Adipose tissue (tissue), 3 donors: ENCODE results near the gene VPS33A. TPM values are rescaled to one million over a fixed set of nuclear protein-coding genes. Genes with fewer than 3 reads are reported as not detected.

Experiments
- H3K27ac ChIP-seq: one replicate; pipeline ENCODE4 v1.5.1; 2013; ENCODE audit warnings: low read depth, low read length
- WGBS, 3 donors: extraction: QIAGEN DNeasy Blood & Tissue Kit; methylation state at CpG; one replicate each; pipeline ENCODE4 v1.1.7; 2013; 5-methylcytosine and 5-hydroxymethylcytosine counted together
- polyA plus RNA-seq, 3 donors: library from polyadenylated mRNA; stranded (reverse); fragments of 200-250 nt; gene quantifications; one replicate each; pipeline ENCODE4 v1.2.3, GENCODE V29; 2013
- donor health status: healthy with polysubstance abuse.
- donor health status: Bipolar disorder and iron deficiency.
- donor health status: healthy.

The VPS33A gene
- polyA plus RNA-seq = 1 to 10 TPM; 4.7 to 7.9 (median 5.1) TPM

- H3K27ac ChIP-seq = peak within 1 kb of the TSS; percentile 51
- WGBS, 3 donors = 0 to 1% (median 0%) methylated on average over 56 of the region's 56 CpGs
Observed at GRCh38 chr12:122266230-122266901, at the start of gene VPS33A. Gene VPS33A (minus strand): TSS chr12:122266494. CDS start chr12:122266408, 86 bp downstream.

GRCh38 chr12:122312926-122313325 is 46.6 kb upstream of the VPS33A start:
- WGBS, 3 donors = 89 to 100% (median 92%) methylated on average over 5 of the region's 5 CpGs
- no peak overlapping the region for H3K27ac ChIP-seq

- 89 to 90% (median 90%) methylated on average over 5 of the region's 5 CpGs for WGBS, 3 donors
- H3K27ac ChIP-seq = no peak overlapping the region
Observed at GRCh38 chr12:122311696-122312095, 45.4 kb upstream of the VPS33A start.

DNA sequence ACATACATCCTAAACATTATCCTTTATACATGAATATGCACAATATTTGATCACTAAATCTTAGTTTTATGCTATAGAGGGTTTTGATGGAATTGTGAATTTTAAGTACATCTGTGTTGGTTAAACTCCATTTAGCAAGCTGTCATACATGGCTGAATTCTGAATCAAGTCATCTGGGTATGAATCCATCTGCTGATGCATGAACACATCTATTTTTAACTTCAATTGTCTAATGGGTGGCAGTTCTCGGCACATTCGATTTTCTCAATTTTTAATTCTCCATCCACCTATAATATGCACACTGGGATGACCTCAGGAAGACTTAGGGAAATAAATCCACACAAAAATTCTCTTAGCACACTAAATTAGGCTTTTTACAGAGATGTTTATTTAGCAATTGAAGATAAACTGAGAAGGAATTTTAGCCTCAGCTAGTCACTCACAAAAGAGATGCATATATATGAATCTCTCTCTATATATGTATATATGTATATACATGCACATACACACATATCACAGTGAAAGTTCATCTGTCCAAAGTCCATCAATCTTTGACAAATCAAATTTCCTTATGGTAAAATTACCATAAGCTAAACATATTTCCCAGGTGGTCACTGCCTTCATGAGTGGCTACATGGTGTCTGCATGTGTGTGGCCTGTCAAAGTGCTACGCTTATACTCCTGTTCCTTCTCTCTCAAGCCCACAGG is 44.5 kb upstream of the VPS33A start:
- 88% methylated on average over 3 of the region's 3 CpGs for WGBS, 3 donors
- no peak overlapping the region for H3K27ac ChIP-seq

DNA sequence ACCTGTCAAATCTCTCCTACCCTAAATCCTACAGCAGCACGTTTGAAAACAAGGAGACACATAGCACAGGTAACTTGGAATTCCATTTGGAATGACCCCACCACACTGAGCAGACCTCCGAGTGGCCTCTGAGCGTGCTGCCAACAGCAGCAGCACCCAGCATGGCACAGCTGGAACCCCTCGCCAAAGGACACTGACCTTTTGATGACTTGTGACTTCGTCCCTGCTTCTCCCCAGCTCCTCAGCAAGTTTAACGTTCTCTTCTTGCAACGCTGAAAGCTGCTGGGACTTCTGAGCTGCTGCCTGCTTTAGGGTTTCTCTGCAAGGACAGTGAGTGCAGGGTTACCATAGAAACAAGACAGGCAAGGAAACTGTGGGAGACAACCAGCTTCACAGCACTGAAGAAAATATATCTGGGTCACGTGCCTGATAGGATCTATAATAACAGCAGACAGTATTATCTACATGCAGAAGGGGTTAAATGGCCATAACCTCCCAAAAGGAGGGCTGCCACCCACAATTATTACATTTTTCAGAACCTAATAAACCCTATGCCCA is 43.3 kb upstream of the VPS33A start:
- 82 to 86% (median 85%) methylated on average over 8 of the region's 8 CpGs for WGBS, 3 donors
- no peak overlapping the region for H3K27ac ChIP-seq

DNA sequence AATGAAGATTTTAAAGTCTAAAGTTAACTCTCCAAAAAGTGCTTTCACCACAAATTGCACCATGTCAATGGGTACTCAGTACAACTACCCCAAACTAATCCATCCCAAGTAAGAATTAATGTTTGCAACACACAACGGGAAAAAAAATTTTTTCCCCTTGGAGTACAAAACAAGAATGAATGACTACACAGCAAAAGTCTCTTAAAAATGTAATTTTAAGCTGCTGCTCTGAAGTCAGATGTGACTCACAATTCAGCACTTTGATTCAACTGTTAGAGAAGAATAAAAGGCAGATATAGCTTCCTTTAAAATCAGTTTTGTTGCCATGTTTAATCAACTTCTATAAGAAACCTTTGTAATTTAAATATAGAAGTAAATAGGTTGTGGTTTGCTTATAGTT is 42.5 kb upstream of the VPS33A start:
- 85 to 96% (median 95%) methylated on average over 1 of the region's 1 CpG for WGBS, 3 donors
- H3K27ac ChIP-seq = no peak overlapping the region

- H3K27ac ChIP-seq = no peak overlapping the region
- 75 to 88% (median 80%) methylated on average over 4 of the region's 4 CpGs for WGBS, 3 donors
Observed at GRCh38 chr12:122306407-122306806, 40.1 kb upstream of the VPS33A start.

GRCh38 chr12:122304924-122305323 is 38.6 kb upstream of the VPS33A start:
- no peak overlapping the region for H3K27ac ChIP-seq
- WGBS, 3 donors = 84 to 91% (median 89%) methylated on average over 1 of the region's 1 CpG

GRCh38 chr12:122303068-122303467 is 36.8 kb upstream of the VPS33A start:
- WGBS, 3 donors = 82 to 89% (median 87%) methylated on average over 4 of the region's 4 CpGs
- H3K27ac ChIP-seq = no peak overlapping the region

DNA sequence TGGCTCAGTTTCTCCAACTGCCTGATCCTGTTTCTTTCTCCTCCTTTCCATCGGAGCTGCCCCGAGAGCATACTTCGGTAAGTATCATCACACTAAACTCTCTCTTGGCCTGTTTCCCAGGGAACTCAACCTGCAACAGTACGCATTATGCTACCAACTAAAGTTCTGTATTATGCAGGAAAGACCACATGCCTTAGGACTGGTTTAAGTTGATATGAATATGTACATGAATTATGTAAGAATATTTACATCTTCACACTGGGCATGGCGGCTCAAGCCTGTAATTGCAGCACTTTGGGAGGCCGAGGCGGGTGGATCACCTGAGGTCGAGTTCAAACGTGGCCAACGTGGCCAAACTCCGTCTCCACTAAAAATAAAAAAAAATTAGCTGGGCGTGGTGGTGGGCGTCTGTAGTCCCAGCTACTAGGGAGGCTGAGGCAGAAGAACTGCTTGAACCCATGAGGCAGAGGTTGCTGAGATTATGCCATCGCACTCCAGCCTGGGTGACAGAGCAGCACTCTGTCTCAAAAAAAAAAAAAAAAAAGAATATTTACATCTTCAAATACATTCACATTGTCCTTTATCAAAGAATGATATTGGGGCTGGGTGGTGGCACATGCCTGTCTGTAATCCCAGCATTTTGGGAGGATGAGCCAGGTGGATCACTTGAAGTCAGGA is 31.9 kb upstream of the VPS33A start:
- 92 to 97% (median 95%) methylated on average over 14 of the region's 14 CpGs for WGBS, 3 donors
- no peak overlapping the region for H3K27ac ChIP-seq

GRCh38 chr12:122297494-122297893 is 31.2 kb upstream of the VPS33A start:
- H3K27ac ChIP-seq = no peak overlapping the region
- WGBS, 3 donors = 93 to 97% (median 96%) methylated on average over 9 of the region's 9 CpGs

- no peak overlapping the region for H3K27ac ChIP-seq
Observed at GRCh38 chr12:122295877-122296276, 29.6 kb upstream of the VPS33A start.

GRCh38 chr12:122293081-122293480 is 26.8 kb upstream of the VPS33A start:
- 94 to 99% (median 97%) methylated on average over 3 of the region's 3 CpGs for WGBS, 3 donors
- no peak overlapping the region for H3K27ac ChIP-seq

- no peak overlapping the region for H3K27ac ChIP-seq
- WGBS, 3 donors = 93 to 96% (median 95%) methylated on average over 8 of the region's 8 CpGs
Observed at GRCh38 chr12:122291431-122291830, 25.1 kb upstream of the VPS33A start.

- WGBS, 3 donors = 97 to 98% (median 97%) methylated on average over 5 of the region's 5 CpGs
- H3K27ac ChIP-seq = no peak overlapping the region
Observed at GRCh38 chr12:122283680-122284079, 17.4 kb upstream of the VPS33A start.

- no peak overlapping the region for H3K27ac ChIP-seq
- WGBS, 3 donors = 65 to 82% (median 74%) methylated on average over 4 of the region's 4 CpGs
Observed at GRCh38 chr12:122282061-122282460, 15.8 kb upstream of the VPS33A start.

DNA sequence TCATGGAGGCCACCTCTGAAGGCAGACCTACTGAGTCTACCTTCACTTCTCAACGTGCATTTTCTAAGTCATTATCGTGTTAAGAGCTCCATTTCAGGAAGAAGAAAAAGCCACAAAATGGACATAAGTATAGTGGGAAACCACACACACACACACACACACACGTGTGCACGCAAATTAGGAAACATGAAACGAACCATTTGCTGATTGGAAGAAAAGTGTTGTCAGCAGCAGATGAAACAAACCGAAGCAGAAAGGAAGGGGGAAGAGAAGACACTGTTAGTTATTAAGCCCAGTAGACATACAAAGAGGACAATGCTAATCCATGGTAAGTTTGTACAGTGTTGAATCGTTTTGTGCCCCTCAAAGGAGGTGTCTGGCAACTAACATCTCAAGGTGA is 9.9 kb upstream of the VPS33A start:
- 58 to 87% (median 66%) methylated on average over 7 of the region's 7 CpGs for WGBS, 3 donors
- H3K27ac ChIP-seq = no peak overlapping the region

GRCh38 chr12:122275459-122275858 is 9.2 kb upstream of the VPS33A start:
- WGBS, 3 donors = 81 to 91% (median 84%) methylated on average over 8 of the region's 8 CpGs
- H3K27ac ChIP-seq = no peak overlapping the region

- H3K27ac ChIP-seq = peak overlapping the region; percentile 51
- 0 to 1% (median 0%) methylated on average over 17 of the region's 17 CpGs for WGBS, 3 donors
Observed at GRCh38 chr12:122265886-122266229, 436 bp downstream of the VPS33A start.
